GM12801 (cell line): ENCODE data around the gene DYNC1I1.

Experiments used
- CTCF ChIP-seq: IDR thresholded peaks from one replicate; pipeline ENCODE4 v1.5.1; 2011; ENCODE audit warnings: control low read depth; ENCODE audit not compliant: insufficient read length; ENCODE audit errors: extremely low read depth

DYNC1I1 gene

GRCh38 chr7:96111405-96111804 is 339.1 kb downstream of the DYNC1I1 start:
- TF ChIP-seq CTCF: no peak

GRCh38 chr7:96114190-96114589 is 341.8 kb downstream of the DYNC1I1 start:
- no peak for TF ChIP-seq CTCF

GRCh38 chr7:96116173-96116572 is 343.8 kb downstream of the DYNC1I1 start:
- TF ChIP-seq CTCF: no peak

GRCh38 chr7:96118449-96119001 is 346.2 kb downstream of the DYNC1I1 start:
- no peak for TF ChIP-seq CTCF

GRCh38 chr7:96120445-96121225 is 348.3 kb downstream of the DYNC1I1 start:
- TF ChIP-seq CTCF: no peak

- no peak for TF ChIP-seq CTCF
These were observed 349.4 kb downstream of the DYNC1I1 start for GRCh38 chr7:96121752-96122151.

GRCh38 chr7:96122746-96123145 is 350.4 kb downstream of the DYNC1I1 start:
- TF ChIP-seq CTCF: no peak
